NCI-H1694 treated with DMSO at 0.1 percent for 48 hours (cell line): Measurements from ENCODE around the gene FOXO1.

ENCODE experiments used
- DNase-seq: peaks from one replicate; lab custom pipeline; 2025; lab: John Stamatoyannopoulos, UW

Gene FOXO1

DNA sequence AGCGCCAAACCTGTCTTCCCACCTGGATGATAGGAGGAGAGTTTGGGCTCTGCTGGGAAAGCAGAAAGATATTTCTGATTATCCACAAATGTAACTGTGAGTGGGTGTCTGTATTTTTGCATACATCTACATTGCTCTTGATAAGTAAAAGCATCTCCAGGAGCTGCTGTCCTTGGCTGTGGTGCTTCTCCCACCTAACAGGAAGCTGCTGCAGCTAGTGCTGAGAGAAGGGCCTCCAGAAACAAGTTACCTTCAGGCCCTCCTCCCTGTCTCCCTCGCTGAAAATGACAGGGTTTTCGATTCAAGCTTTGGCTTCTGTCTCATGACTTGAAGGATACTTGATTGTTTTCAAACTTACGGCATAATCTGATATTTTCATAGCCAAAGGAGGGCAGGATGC is 90.1 kb downstream of the FOXO1 start:
- no peak for DNase-seq

DNA sequence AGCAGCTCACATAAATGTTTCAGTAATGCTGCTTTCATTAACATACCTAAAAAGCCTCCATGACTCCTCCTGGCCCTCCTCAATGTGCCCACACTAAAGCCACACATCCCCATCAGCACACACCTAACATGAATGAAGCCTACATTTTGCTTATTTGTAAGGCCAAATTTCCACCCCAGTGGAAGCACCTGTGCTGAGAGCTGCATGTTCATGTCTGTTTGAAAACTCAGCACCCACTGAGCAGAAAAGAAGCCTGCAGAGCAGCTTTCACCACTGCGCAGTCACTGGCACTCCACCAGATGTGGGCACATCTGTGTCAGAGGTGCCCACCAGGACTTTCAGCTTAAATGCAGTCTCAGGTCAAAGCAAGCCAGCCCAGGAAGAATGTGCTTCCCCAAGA is 93.5 kb downstream of the FOXO1 start:
- no peak for DNase-seq

DNA sequence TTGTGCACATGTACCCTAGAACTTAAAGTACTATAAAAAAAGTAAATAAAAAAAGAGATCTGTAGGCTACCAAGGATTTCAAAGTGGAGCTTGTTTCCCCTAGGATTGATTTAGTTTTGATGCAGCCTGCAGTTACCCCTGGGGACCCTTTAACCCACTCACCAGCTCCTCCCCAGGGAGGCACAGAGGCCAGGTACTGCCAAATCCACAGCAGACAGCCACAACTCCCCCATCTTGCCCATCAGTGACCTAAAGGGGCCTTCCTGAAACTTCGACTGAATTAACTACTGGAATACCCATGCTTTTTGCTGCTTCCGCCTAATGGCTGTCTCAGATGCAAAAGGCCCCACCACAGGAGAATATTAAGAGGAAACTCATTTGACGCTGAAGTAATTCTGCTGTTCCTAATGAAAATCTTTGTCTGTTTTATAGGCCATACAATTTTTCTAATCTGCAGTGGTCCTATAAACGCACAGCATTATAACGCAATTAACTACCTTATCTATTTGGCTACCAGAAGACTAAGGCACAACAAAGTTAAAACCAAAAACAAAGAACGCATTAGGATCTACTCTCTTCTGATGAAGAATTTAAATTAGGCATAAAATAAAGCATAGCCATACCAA is 95.0 kb downstream of the FOXO1 start:
- no peak for DNase-seq

DNA sequence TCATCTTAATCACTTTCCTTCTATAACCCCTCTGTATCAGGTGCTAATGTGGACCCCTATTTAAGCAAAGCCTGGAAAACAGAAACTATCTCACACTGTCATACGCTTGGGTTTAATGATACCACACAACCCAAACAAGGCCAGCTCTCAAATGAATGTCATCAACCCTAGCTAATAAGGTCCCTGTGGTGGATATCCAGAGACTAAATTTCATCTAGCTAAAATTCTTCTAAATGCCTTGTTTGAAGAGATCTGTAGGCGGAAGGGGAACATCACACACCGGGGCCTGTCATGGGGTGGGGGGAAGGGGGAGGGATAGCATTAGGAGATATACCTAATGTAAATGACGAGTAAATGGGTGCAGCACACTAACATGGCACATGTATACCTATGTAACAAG is 95.5 kb downstream of the FOXO1 start:
- DNase-seq = no peak

DNA sequence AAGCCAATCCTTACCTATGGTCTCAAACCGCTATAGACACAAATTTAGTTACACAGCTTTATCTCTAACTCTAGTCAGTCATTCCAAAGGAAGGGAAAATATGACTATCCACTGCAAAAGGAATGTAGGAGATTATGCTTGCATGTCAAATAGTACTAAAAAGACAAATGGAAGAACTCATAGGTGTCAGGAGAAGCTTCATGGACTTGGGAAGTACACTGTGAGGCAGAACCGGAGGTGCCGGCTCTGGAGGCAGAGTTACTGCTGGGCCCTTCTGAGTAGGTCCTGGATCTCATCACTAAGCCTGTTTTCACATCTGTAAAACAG is 97.5 kb downstream of the FOXO1 start:
- DNase-seq = no peak

DNA sequence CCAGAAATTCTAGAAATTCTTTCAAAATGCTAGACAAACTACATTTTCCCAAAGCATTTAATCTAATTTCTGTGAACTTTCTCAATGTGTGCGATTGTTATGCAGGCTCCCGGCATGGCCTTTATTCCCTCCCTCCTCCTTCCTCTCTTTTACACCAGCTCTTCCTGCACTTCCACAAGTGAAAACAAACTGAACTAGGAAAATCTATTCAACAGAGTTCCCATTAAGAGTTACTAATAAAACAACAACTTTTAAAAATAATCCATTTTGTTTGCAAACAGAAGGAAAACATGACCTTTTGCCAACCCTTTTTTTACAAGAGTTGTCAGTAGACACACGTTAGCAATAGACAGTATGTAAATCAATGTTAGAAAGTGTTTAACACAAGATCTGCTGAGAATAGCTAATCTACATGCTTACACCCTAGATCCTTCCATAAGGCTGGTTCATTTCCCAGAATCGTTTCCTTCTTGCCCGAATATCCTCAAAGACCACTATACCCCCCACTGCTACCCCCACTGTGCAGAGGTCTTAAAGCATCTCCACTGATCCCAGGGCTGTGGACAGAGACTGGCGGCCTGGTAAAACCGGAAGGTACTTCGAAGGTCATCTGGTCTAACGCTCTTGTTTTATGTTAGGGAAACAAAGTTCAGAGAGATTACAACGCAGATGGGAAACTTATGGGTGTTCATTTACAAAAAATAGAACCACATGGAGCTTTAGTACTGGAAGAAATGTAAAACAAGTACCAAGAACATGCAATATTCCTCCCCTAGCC is 98.0 kb downstream of the FOXO1 start:
- no peak for DNase-seq

DNA sequence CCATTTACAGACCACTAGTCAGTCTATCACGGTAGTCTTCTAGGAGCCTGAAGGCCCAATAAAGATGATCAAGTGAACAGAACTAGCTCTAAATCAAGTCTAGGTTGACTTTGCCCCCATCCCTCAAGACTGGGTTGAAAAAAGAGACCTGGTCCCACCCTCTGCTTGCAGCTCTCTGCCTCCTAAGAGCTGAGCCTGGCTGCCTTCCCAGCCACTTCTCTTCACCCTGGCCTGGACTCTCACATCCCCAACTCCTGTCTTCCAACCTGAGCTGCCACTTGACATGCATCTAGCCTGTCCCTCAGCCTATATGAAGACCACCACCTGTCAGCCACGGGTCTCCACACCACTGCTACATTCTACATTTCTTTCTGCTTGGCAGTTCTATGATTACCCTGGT is 99.6 kb downstream of the FOXO1 start:
- no peak for DNase-seq

DNA sequence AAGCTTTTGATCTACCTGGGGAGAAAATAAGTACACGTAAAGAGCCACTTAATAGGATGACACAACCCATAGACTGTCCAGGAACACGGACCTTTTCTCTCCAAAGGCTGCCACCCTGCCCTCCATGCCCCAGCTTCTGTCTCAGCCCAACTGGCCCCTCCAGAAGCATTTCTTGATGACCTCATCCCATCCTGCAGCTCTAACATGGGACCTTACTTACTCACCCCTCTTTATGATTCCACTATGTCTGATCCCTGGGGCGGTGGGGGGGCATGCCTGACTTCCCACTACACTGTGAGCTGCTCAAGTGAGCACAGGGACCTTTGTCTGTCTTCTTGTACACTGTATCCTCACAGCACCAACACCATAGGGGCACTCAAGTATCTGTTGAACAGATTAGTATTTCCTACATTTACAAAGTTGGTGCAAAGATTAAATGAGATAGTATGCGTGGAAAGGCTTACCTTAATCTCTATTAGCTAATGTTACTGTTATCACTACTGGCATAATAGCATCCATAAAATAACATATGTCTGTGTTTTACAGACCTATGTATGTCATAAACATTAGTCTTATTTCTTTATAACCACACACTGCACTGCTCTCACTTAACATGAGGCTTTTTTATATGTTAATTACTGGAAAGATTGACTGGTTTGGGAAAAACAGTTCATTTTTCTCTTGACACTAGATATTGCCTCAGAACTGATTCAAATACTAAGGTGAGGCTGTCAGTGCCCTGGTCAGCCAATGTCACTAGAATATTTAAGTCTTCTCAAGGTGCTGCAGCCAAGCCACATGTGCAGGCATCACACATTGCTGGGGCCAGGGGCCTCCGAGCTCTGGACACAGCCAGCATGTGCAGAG is 100.9 kb downstream of the FOXO1 start:
- no peak for DNase-seq

DNA sequence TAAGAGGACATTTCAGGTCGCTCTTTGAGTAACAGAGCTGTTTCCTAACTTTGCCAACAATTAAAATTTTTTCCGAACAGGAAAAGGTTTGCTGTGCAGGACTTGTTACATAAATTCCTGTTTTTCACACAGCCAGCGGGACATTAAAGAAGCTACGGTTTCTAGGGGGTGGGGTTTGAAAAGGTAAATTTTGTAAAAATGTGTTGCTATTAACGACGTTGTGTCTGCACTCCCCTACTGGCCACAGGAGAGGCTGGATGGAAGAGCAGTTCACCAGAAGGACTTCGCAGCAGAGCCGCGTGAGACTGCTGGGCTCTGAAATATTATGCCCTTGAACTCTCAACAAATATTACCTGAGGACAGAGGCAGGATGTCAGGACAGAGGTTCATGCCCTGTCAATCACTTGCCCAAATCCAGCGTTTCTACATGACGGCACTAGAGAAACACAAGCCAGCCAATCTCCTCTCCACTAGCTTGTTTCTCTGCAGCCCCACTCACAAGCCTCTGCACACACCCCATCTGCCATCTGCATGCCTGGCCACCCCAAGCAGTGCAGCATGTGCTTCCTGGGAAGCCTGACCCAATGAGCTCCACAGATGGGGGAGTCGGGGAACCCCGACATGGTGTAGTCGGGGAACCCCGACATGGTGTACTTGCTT is 102.0 kb downstream of the FOXO1 start:
- no peak for DNase-seq

DNA sequence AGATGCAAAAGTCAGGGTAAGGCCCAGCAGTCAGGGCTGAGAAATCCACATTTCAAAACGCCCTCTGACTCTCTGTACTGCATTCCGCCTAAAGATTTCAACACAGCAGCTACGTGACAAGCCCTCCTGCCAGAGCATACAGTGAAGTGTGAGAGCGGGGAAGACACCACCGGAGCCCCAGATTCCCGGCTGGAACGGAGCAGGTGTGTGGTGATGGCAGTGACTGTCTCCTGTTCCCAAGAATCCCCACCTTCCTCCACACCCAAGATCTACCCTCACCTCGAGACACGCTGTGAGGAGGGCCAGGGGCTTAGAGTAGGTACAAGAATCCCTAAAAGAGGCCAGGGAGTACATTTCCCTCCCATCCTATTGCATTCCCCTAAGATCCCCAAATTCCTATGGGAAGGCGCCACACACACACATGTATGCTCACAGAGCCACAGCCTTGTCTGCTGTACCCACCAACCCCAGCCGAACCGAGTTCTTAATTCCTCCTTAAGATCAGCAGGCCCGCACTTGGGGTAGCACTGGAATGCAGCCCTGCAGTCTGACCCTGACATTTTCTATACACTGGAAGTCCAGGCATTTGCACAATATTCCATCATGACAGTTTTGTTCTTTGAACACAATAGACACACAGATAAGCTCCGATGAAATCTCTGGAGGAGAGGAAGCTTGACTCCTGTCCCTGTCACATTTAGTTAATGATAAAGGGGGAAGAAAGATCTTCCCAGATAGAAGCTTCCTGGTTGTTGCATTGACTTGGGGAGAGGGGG is 102.9 kb downstream of the FOXO1 start:
- no peak for DNase-seq

DNA sequence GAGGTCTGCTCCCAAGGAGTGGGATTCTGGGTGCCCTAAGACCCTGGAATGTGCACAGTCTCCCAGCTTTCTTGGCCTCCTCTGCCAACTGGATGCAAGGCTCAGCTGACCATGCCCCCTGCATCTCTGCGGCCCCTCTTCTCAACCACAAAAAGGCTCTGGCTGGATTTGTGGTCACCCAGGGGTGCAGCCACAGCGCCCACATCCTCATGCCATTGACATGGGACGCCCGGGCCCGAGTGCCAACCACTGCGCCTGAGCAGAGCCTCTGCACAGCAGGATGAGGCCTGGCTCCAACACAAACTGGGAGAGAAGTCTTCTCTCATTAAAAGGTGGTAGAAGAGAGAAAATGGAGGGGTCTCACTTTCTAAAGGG is 103.5 kb downstream of the FOXO1 start:
- DNase-seq = no peak

DNA sequence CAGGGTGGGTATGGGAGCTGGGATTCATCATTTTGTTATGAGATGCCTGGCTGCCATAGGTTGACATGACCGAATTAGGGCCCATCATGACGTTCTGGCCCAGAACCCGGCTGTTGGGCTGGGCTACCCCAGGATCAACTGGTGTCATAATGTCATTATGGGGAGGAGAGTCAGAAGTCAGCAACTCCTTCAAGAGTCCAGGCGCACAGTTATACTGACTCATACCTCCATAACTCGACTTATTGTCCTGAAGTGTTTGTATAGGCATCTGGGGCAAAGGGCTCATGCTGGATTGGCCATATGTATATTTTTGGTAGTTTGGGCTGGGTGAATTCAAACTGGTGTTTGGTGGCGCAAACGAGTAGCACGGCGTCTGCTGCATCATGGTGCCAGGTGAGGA is 106.5 kb downstream of the FOXO1 start:
- DNase-seq = no peak

DNA sequence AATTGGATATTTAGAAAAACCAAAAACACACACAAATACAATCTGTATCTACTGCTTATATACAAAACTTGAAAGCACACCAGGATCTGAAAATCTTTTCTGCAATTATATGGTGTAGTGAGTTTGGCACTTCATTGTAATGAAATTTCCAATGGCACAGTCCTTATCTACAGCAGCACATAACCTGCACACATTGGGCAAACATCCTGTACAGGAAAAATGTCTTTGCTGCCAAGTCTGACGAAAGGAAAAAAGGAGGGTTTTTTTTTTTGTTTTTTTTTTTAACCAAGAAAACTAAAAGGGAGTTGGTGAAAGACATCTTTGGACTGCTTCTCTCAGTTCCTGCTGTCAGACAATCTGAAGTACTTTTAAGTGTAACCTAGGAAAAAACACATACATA is 107.8 kb downstream of the FOXO1 start:
- DNase-seq = no peak

DNA sequence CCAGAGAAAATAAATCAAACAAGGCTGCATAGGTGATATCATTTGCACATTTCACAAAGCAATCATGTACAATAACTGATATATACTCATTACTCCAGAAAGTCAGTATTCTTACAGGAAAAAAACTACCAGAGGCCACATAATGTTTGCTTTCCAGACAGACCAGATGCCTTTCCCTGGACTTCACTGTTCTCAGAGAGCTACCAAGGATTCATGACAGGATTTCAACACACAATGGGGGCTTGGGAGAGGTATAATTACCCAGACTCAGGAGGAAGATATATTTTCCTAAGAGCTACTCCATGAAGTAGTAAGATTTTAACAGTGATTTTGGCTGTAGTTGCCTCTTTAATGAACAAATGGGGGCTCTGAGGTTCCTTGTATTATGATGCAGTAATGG is 110.0 kb downstream of the FOXO1 start:
- no peak for DNase-seq

DNA sequence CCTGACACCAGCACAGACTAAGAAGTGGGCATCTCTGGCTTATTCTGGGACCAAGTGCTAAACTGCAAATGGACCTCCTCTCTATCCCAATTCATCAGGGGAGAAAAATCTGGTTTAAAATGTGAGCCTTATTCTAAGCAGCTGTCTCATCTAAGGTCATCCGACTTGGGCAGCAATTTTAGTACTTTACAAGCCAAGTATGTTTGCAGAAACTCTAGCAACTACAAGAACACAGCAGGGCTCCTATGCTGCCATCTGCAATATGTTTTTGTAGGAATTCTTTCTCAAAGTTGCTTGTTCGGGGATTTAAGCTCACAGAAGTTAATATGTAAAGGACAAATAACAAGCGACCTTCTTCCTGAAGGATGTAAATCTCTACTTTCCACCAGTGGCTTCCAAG is 113.1 kb downstream of the FOXO1 start:
- no peak for DNase-seq

DNA sequence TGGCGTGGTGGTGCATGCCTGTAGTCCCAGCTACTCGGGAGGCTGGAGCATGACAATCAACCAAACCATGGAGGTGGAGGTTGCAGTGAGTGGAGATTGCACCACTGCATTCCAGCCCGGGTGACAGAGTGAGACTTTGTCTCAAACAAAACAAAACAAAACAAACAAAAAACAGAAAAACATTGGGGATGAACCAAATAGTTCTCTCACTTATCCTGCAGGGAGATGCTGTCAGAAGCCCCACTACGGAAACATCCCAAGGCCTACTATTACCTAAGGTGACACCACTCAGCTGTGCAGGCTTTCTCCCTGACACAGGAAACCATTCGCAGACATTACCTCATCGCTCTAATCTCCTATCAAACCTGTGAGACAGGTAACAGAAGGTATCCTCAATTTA is 113.5 kb downstream of the FOXO1 start:
- DNase-seq = no peak

DNA sequence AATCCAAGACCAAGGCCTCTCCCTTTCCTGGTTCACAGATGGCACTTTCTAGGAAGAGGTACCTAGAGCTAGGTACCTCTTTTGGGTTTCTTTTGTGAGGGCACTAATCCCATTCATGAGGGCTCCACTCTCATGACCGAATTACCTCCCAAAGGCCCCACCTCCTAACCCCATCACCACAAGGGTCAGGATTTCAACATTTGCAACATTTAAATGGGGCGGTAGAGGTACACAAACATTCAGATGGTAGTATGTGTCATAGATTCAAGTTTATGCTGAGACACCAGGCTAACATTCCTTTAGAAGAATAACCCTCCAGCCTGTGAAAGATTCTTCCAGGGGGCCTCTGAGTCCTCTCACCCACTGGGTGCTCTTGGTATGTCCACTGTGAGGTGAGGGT is 116.3 kb downstream of the FOXO1 start:
- no peak for DNase-seq

DNA sequence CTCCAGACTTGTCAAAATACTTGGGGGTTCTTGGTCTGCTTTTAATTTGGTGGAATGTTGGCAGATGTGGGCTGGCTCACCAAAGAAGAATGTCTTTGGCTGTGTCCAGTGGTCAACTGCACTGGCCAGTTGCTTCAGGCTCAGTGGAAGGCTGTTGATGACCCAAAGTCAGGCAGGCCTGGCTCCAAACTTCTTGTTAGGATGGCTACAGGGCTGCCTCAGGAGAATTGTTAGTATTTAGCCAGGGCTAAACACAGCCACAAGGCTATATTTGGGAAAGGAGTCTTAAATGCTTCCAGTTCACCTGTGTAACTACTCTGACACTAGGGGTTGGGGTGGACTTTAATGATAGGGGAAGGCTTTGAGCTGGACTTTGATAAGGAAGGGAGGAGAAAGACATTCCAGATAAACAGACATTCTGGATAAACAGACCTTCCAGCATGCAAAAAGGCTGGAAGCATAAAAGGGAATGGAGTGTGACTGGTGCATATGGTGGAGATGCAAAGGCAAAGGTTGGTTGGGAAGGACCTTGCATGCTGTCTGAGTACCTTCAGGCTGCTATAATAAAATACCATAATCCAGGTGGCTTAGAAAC is 116.8 kb downstream of the FOXO1 start:
- no peak for DNase-seq

DNA sequence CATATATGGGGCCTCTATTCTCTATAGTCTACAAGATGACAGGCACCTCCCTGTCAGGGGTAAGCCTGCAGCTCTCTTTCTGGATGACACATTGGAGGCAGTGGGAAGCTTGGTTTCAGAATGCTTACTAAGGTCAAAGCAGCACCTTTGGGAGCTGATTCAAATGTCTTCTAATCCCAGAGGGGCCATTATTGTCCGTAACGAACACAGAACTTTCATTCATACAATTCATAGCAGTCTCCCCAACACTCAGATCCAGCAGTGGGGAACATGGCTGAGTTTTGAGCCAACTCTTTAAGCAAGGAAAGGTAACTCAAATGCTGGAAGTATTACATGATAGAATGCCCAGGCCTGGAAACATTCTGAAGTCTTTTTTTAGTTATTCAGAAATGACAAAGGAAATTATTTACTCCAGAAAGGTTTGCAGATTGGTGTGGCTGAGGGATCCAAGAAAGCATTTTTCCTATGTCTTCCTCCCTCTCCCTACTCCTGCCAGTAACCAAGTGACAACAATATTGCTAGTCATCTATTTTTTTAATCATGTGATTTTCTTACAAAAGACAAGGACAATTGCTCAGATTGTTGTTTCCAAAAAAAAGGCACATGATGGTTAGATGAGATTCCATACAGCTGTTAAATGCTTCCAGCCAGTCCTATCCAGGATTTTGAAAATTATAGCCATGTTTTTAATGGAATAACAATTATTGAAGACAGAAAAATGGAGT is 118.7 kb downstream of the FOXO1 start:
- no peak for DNase-seq

DNA sequence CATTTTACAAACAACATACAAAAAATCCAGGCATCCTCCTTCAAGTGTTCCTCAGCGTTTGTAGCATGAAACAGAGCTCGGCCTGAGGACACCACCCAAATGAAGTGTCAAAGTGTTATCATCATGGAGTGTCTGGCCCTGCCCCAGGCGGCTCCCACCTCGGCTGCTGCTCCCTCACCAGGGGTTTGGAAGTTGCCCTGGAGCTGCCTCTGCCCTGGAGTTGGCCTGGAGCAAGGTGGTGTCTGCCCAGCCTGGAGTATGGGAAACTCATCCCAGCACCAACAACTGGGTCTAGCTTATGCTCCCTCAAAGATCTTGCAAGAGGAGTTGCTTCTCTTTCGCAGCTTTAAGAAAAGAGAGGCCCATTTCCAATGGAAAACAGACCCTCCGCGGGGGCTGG is 120.4 kb downstream of the FOXO1 start:
- DNase-seq = no peak
